Ramos (cell line): ENCODE data around the gene AP2A2.

ENCODE experiments used
- in situ Hi-C: fragments of 300-500 bp; cut with MboI; formaldehyde crosslinking; loops from one replicate; pipeline ENCODE4 v1.14.3; 2022; ENCODE audit warnings: low sequenced_read_pairs; ENCODE audit not compliant: unreplicated experiment

Gene AP2A2

GRCh38 chr11:923691-924405, 1.8 kb upstream of the AP2A2 start:
- in situ Hi-C loops = no loop called here

- in situ Hi-C loops = no loop called here
Measured at GRCh38 chr11:924406-925157, 1.1 kb upstream of the AP2A2 start.

- in situ Hi-C loops = no loop called here
Measured at GRCh38 chr11:925158-925495, 543 bp upstream of the AP2A2 start.

GRCh38 chr11:926341-926916, 759 bp downstream of the AP2A2 start:
- in situ Hi-C loops = no loop called here

- in situ Hi-C loops = no loop called here
Measured at GRCh38 chr11:927871-928270, 2.2 kb downstream of the AP2A2 start.

GRCh38 chr11:928786-929185, 3.1 kb downstream of the AP2A2 start:
- in situ Hi-C loops = no loop called here

- in situ Hi-C loops = no loop called here
Measured at GRCh38 chr11:929405-929804, 3.7 kb downstream of the AP2A2 start.

GRCh38 chr11:931385-931784, 5.7 kb downstream of the AP2A2 start:
- in situ Hi-C loops = no loop called here

GRCh38 chr11:932435-932834, 6.8 kb downstream of the AP2A2 start:
- in situ Hi-C loops = no loop called here

- in situ Hi-C loops = no loop called here
Measured at GRCh38 chr11:933142-933851, 7.6 kb downstream of the AP2A2 start.

GRCh38 chr11:933936-934335, 8.3 kb downstream of the AP2A2 start:
- in situ Hi-C loops = no loop called here

GRCh38 chr11:934527-934926, 8.9 kb downstream of the AP2A2 start:
- in situ Hi-C loops = no loop called here

- in situ Hi-C loops = no loop called here
Measured at GRCh38 chr11:936199-936598, 10.5 kb downstream of the AP2A2 start.

- in situ Hi-C loops = no loop called here
Measured at GRCh38 chr11:937841-938261, 12.2 kb downstream of the AP2A2 start.

GRCh38 chr11:940496-941135, 14.9 kb downstream of the AP2A2 start:
- in situ Hi-C loops = no loop called here

- in situ Hi-C loops = no loop called here
Measured at GRCh38 chr11:942823-943222, 17.2 kb downstream of the AP2A2 start.

- in situ Hi-C loops = no loop called here
Measured at GRCh38 chr11:944711-945470, 19.2 kb downstream of the AP2A2 start.

- in situ Hi-C loops = no loop called here
Measured at GRCh38 chr11:945986-946385, 20.3 kb downstream of the AP2A2 start.

- in situ Hi-C loops = no loop called here
Measured at GRCh38 chr11:947744-948143, 22.1 kb downstream of the AP2A2 start.

- in situ Hi-C loops = no loop called here
Measured at GRCh38 chr11:951507-951906, 25.8 kb downstream of the AP2A2 start.
